GM21723 (cell line): Measurements from ENCODE around the gene ASAP2.

Source experiments
- ATAC-seq: cut with Tn5 transposase; IDR thresholded peaks from one replicate; pipeline ENCODE4 v1.9.1; 2021; ENCODE audit warnings: mild to moderate bottlenecking, moderate library complexity; ENCODE audit not compliant: unreplicated experiment

ASAP2 gene

DNA sequence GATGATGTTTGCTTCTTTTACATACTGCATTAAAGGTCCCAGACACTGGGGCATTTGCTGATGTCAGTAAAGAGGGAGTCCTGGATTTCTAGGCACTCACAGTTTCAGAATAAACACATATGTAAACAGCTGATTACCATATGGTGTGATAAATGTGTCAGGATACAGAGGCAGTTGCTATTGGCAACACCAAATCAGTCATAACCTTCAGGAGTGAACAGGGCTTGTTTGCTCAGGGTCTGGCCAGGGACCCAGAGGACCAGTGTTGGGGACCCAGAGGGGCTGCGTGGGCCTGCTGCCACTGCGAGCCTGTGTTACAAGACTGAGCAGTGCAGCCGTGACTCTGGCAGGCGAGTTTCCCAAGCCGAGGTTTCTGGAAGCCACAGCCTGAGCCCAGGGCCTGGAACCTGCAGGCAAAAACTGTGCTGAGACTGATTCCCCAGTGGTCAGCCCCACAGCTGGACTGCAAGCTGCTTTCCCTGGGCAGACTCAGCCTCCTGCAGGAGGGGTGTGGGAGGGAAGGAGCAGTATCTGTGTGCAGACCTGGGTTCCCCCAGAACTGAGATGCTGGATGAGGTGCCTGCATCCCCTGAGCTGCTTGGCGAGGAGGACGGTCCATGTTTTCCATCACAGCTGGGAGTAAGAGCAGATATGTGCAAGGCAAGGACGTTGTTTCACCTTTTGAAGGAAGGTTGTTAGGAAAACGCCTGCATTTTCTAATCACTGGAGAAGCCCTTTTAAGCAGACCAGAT, 23.6 kb downstream of the ASAP2 start:
- no peak for ATAC-seq

DNA sequence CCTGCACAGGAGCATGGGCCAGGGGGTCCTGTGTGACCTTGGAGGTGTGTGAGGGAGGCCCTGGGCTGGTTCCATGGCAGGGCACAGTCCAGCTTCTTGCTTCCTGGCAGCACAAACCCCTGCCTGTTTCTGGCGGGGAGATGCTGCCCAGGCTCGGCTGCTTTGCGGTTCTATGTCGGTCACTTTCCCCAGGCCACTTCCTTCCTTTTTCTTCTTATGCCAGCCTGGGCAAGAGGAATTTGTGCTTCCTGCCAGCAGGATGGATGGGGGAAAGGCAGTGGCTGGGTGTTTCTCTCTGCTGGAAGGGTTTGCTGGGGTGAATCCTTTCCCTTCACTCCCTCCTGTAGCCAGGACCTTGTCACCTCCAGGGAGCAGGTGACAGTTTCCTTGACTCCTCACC, 24.3 kb downstream of the ASAP2 start:
- ATAC-seq = no peak

- no peak for ATAC-seq
Measured at GRCh38 chr2:9231291-9232165, 24.9 kb downstream of the ASAP2 start.

- no peak for ATAC-seq
Measured at GRCh38 chr2:9232166-9232479, 25.5 kb downstream of the ASAP2 start.

- no peak for ATAC-seq
Measured at GRCh38 chr2:9232886-9233285, 26.3 kb downstream of the ASAP2 start.

DNA sequence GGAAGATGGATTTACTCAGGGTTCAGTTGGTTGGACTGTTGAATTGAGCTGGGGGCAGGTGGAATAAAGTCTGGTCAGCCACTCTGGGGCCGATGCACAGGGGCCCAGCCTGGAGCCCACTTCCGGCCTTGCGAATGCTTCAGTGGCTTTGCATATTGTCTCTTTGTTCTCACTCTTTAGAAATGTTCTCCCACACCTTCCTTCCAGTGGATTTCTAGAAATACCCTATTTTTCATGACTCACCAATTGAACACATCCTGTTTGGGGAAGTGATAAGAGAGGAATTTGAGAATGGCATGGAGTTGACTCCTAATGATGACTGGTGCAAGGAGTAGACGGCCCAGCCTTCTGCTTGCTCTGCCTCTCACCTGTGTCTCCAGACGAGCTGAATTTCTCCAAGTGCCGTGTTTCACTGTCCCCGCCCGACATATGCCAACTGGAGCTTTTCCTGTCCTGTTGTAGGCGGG, 28.1 kb downstream of the ASAP2 start:
- no peak for ATAC-seq

- no peak for ATAC-seq
Measured at GRCh38 chr2:9235147-9236044, 28.8 kb downstream of the ASAP2 start.

DNA sequence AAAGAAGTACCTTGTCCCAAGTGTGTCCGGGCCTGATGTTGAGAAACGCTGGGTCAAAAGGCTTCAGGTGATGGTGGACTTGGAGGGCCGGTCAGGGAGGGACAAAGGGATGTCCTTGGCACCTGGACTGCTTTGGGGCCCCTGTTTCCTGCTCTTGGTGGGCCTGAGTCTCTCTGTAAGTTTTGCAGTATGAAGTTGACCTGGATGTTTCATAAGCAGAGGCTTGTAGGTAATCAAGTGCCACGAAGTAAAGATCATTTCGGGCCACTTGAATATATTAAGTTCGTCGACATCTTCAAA, 29.4 kb downstream of the ASAP2 start:
- ATAC-seq = no peak

DNA sequence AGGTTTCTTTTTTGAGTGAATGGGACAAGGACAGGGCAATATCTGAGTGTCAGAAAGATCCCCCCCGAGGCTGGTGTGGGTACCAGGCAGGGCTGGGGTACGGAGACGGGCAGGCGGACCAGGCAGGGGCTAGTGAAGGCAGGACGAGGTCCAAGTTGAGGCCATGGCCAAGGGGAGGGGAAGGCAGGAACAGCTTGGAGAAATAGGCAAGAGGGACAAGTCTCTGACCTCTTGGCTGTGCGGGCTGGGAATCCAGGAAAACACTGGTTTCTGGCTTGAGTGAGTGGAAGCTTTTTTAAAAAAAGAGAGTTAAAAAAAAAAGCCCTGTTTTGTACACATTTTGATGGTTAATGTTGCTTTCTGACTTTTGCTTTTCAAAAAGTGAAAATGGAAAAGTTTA, 30.3 kb downstream of the ASAP2 start:
- ATAC-seq = no peak

DNA sequence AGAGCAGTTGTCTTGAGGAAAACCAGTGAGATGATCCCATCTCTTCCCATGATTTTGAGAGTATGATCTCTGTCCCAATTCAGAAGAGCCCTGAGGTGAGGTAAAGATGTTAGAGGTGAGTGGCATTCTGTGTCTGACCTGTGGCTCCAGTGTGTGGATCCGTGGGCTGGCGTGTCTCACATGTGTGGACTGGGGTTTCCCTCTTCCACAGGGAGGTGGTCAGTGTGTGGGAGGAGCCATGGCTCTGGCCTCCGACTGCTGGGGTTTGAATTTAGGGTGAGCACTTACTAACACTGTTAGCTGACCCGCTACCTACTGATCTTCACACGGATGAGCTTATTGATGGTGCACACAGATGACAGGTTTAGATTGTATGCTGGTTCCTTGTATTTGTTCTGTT, 31.2 kb downstream of the ASAP2 start:
- ATAC-seq = no peak

DNA sequence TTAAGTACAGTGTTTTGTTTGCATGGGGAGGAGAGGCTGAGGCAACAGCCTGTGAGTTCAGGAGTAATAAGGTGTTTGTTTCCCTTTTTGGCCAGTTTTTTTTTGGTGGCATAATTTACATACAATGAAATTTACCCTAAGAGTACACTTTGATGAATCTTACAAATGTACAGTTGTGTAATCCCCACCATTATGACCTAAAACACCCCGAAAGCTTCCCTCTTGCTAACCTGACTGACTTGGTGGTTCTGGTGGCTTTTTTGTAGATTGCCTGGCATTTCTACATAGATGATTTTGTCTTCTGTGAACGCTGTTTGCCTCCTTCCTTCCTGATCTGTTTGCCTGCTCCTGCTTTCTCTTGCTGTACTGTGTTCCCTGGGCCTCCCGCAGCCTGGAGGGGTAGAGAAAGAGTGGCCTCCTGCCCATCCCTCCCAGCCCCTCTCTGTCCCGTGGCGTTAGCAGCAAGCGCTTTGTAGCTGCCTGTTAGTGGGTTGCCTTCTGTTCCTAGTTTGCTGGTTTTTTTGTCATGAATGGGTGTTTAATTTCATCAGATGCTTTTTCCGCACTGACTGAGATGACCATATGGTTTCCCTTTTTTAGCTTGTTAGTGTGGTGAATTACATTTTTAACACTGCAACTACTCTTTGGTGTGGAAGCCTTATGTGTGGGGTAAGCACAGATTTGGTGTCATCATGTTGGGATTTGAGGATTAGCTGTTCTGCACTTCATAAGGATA, 32.1 kb downstream of the ASAP2 start:
- ATAC-seq = no peak

DNA sequence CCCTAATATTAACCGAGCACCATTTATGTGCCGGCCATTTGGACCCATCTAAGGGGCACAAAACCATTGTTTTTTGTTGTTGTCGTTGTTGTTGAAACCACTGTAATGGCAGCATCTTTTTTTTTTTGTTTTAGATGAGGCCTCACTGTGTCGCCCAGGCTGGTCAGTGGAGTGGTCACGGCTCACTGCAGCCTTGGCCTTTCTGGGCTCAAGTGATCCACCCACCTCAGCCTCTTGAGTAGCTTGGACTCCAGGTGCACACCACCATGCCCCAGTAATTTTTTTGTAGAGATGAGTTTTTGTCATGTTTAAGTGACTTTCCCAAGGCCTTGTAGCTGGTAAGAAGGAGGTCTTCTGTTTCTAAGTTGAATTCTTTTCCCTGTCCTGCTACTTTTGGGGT, 33.0 kb downstream of the ASAP2 start:
- no peak for ATAC-seq

- ATAC-seq = no peak
Measured at GRCh38 chr2:9240745-9241144, 34.1 kb downstream of the ASAP2 start.

- ATAC-seq = no peak
Measured at GRCh38 chr2:9241233-9241632, 34.6 kb downstream of the ASAP2 start.

DNA sequence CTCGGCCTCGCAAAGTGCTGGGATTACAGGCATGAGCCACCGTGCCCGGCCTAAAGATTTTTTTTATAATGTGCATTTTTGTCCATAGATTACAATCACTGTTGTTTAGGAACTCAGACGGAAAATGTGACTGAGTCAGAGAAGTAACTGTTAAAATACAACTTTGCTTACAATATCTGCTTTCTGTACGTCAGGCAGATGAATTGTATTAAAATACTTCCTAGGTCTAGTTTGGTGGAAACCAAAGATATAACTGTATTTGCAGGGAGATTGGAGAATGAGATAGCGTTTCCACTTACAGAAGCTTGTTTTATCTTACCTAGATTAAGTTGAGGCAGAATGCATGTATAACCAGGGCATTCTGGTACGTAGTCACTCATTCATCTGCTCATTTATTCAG, 36.7 kb downstream of the ASAP2 start:
- no peak for ATAC-seq

GRCh38 chr2:9244985-9245544, 38.5 kb downstream of the ASAP2 start:
- no peak for ATAC-seq

GRCh38 chr2:9247177-9247576, 40.6 kb downstream of the ASAP2 start:
- ATAC-seq = no peak

DNA sequence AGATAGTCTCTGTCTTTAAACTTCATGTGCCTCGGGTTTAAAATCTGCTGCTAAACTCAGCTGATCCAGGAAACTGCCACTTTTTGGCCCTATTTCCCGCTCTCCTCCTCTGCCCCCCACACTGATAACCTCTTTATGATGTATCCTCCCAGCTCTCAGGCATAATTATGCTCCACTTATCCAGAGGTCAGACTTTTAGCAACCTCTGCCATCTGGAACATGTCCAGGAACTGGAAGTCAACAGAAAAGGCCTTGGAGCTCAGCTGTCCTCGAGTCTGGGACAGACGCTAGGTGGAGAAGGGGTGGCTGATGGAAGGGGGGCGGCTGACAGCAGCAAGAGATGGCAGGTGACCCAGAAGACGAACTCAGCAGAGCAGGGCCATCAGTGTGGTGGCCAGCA, 41.2 kb downstream of the ASAP2 start:
- ATAC-seq = no peak

GRCh38 chr2:9248363-9248762, 41.8 kb downstream of the ASAP2 start:
- ATAC-seq = no peak

GRCh38 chr2:9249020-9249800, 42.6 kb downstream of the ASAP2 start:
- ATAC-seq = no peak
